Stimulated activated CD4-positive, alpha-beta T cell treated with anti-CD3 and anti-CD28 coated beads, Interleukin-1b, Interleukin-23, amount 100 ng/mL, for 48 hours (primary cell): ENCODE measurements around the gene NPHS1.
"Not testable (repeated sequence)": the region's sequence is repeated elsewhere in the genome, so short reads cannot be mapped to it uniquely, and the experiment has no call there.

Source experiments
- DNase-seq: peaks from one replicate; pipeline ENCODE4 v3.0.0-alpha.2; 2020

NPHS1 gene

GRCh38 chr19:35811317-35812219, 40.7 kb downstream of the NPHS1 start:
- DNase-seq: no peak

DNA sequence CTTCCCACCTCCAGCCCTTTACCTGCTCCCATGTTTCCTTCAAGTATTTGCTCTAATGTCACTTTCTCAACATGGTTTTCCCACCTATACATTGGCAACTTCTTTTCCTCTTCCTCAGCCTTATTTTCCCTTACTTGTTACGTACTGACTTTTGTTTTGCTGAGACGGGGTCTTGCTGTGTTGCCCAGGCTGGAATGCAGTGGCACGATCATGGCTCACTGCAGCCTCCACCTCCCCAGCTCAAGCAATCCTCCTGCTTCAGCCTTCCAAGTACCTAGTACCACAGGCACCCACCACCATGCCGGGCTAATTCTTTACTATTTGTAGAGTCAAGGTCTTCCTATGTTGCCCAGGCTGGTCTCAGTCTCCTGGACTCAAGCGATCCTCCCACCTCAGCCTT, 44.7 kb downstream of the NPHS1 start:
- no peak for DNase-seq

GRCh38 chr19:35806597-35806996, 45.7 kb downstream of the NPHS1 start:
- no peak for DNase-seq

- DNase-seq: no peak
These were observed 46.7 kb downstream of the NPHS1 start for GRCh38 chr19:35805526-35806102.

- DNase-seq: no peak
These were observed 50.5 kb downstream of the NPHS1 start for GRCh38 chr19:35801828-35802227.

DNA sequence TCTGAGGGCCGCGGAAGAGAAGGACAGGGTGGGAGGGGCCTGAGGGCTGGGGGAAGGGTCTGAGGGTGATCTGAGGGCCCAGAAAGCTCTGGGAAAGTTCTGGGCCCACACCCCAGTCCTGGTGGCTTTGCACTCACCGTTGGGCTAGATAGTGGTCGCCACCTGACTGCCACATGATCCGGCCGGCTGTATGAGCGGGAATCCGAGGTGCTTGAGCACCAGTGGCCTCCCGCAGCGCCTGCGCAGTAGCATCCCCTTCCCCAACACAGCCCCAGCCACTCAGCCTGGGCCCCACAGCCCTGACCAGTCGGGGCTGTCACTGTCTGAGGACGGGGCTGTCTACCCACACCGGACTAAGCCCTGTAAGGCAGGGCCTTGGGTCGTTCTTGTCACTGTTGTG, 54.6 kb downstream of the NPHS1 start:
- no peak for DNase-seq

DNA sequence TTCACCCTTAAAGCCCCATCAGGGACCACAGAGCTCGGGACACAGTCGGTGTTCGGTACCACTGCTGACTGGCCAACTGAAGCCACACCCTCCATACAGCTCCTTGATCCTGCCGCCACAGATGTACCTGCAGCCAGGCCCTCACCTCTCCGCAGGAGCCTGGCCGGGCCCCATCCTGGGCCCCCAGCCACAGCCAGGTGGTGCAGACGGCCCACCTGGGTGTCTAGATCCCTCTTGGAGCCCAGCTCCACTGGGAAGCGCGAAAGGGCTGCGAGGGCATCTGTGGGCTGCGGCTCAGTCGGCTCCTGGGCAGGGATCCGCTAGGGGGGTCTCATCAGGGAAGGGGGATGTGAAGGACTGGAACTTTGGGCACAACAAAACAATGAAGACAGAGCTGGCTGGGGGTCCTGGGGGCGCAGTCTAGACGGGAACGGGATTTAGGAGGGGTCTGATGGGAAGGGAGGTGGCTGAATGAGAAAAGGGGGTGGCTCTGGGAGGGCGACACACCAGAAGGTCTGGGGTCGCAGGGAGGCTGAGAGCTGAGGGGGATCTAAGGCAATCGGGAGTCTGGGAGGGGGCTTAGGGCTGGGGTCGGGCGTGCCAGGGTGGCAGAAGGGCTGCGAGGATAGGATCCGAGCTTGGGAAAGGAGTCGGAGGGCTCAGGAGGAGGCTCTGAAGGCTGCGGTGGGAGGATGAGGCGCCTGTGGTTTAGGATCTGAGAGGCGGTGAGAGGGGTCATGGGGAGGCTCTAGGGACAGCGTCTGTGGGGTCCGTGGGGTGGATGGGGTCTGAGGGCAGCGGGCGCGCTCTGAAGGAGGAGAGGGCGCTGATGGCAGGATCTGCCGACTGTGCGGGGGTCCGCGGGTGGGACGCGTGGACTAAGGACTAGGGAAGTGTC, 55.4 kb downstream of the NPHS1 start:
- DNase-seq: no peak

- not testable (repeated sequence) for DNase-seq
These were observed 56.7 kb downstream of the NPHS1 start for GRCh38 chr19:35795564-35795963.

GRCh38 chr19:35793381-35794165, 58.7 kb downstream of the NPHS1 start:
- DNase-seq: no peak

DNA sequence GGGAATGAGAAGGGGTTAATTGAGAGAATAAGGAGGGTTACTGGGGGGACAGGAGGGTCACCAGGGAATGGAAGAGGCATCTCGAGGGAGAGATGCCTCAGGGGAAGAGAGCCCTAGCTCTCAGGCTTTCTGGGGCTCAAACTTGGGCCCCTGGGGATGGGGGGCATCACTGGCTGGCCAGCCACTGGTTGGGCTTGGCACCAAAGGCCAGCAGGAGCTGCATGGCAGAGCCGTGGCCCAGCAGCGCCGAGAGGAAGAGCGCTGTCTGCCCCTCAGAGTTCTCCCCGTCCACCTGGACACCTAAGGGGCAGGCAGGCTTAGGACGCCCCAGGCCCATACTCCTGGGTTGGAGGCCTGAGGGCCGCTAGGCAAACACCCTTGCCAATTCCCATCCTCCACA, 59.4 kb downstream of the NPHS1 start:
- no peak for DNase-seq

DNA sequence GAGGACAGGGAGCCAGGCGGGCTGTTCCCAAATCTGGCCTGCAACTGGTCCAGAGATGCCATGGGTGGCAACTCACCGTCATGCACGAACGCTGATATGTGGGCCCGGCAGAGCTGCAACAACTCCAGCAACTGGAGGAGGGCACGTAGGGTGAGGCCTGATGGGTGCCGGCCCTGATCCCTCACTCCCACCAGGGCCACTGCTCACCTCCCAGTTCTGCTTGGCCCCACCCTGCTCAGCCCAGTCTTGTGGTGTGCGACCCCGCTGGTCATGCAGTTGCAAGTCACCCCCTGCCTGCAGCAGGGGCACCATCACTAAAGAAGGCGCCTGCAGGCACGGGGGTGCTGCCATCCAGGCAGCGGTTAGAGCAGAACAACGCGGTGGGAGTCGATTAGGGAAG, 60.0 kb downstream of the NPHS1 start:
- no peak for DNase-seq

DNA sequence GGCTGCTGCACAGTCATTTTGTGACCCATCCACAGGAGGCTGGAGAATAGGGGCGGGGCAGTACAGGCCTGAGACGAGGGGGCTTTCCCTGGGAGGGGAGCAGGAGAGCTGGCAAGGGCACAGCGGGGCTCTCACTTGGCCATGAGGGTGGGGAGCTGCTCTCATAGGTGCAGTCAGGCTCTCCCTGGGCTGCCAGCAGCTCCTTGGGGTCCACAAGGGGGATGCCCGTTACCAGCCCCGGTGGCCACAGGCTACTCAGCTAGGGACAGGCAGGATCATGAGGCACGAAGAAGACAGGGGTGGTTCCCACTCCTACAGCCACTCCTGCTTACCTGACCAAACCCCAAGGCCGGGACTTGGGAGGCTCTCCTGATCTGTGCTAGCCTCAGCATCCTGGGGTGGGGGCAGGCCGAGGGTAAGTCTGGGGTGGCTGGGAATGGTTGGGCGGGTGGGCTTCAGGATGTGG, 60.5 kb downstream of the NPHS1 start:
- DNase-seq: no peak

- no peak for DNase-seq
These were observed 61.1 kb downstream of the NPHS1 start for GRCh38 chr19:35790981-35791813.

DNA sequence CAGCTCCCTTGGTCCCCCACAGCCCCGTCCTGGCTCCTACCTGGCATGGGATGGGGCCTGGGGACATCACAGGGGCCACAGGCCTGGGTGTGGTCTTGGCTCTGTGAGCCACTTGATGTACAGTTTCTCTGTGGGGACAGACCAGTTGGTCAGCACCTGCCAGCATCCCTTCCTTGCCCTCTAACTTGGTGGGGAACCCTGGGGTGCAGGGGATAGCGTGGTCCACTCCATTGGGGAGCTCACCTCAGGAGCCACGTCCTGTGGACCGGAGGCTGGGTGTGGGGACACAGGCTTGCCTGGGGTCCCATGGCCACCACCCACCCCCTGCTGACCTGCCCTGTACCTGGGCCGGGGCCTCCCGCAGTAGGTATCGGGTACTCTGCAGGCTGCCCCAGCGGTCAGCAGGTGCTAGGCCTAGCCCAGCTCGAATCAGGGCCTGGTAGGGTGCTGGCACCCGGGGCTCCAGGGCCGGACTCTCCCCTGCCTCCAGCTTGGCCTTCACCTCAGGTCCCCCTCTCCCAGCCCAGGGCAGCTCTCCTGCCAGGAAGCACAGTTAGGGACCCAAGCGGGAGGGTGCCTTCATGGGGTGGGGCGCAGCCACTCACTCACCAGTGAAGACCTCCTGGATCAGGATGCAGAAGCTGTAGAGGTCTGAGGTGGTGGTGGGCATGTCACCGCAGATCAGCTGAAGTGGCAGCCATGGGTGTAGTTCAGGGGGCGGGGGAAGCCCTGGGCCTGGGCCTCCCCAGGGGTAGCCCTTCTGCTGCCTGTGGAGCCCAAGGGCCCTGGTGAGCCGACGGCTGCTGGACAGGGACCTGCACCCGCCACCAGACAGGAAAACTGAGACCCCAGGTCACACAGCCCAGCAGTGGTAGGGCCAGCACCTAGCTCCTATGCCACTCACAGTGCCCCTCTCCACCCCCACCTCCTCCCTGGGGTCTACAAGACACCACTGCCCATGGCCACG, 62.0 kb downstream of the NPHS1 start:
- no peak for DNase-seq

GRCh38 chr19:35789195-35789977, 62.9 kb downstream of the NPHS1 start:
- no peak for DNase-seq

- DNase-seq: no peak
These were observed 63.9 kb downstream of the NPHS1 start for GRCh38 chr19:35788205-35788960.

DNA sequence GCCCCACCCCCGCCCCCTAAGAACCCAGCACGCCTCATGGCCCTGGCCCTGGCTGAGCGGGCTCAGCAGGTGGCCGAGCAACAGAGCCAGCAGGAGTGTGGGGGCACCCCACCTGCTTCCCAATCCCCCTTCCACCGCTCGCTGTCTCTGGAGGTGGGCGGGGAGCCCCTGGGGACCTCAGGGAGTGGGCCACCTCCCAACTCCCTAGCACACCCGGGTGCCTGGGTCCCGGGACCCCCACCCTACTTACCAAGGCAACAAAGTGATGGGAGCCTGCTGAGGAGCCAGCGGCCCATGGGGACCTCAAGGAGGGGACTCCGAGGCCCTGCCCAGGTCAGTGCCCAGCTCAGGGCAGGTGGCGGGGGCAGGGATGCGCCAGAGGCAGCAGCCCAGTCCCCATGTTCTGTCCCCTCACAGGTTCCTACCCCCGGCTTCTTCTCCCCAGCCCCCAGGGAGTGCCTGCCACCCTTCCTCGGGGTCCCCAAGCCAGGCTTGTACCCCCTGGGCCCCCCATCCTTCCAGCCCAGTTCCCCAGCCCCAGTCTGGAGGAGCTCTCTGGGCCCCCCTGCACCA, 65.0 kb downstream of the NPHS1 start:
- DNase-seq: no peak
